GM12873 (cell line): ENCODE data around the gene MBNL2.

Experiments used
- TF ChIP-seq, protein P1 (sequence below): IDR thresholded peaks from 2 replicates; pipeline ENCODE4 v1.5.1; 2012; ENCODE audit warnings: low read depth, mild to moderate bottlenecking, moderate library complexity, low read length, control low read depth; ENCODE audit not compliant: insufficient read depth; ENCODE audit errors: missing control alignments

MBNL2 gene

DNA sequence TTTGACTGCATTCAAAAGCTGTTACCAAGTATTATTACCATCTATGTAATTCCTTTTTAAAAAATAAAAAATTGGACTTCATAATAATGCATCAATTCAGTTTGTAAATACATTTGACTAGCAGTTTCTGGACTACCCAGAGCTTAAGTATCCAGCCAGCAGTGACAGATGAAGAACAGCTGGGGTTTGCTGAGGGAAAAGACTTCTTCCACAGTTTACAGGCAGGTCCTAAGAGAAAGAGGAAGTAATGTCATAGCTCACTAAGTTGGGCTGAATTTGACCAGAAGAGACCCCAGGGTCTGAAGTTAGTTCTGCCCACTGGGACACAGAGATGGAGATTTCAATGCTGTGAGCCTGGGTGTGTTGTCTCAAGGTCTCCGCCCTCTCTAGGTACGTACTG is 96.4 kb downstream of the MBNL2 start:
- TF ChIP-seq, protein P1, sequence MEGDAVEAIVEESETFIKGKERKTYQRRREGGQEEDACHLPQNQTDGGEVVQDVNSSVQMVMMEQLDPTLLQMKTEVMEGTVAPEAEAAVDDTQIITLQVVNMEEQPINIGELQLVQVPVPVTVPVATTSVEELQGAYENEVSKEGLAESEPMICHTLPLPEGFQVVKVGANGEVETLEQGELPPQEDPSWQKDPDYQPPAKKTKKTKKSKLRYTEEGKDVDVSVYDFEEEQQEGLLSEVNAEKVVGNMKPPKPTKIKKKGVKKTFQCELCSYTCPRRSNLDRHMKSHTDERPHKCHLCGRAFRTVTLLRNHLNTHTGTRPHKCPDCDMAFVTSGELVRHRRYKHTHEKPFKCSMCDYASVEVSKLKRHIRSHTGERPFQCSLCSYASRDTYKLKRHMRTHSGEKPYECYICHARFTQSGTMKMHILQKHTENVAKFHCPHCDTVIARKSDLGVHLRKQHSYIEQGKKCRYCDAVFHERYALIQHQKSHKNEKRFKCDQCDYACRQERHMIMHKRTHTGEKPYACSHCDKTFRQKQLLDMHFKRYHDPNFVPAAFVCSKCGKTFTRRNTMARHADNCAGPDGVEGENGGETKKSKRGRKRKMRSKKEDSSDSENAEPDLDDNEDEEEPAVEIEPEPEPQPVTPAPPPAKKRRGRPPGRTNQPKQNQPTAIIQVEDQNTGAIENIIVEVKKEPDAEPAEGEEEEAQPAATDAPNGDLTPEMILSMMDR: no peak

- TF ChIP-seq, protein P1: no peak
Measured at GRCh38 chr13:97319113-97319720, 97.1 kb downstream of the MBNL2 start.

DNA sequence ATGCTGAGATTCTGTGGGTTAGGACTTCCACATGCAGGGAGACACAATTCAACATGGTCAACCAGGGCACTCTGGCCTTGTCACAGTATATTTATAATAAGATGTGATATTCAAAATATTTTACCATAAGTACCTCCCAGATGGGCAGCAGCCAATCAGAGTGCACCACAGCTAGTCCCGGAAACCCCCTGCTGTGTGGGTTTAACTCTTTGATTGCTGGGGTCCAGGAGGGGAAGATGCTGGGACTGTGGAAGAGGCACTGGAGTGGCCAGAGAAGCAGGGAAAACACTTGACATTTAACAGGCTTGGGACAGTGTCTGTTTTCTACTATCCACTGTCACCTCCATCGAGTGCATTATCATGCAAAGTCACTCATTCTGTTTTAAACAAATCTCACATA is 99.0 kb downstream of the MBNL2 start:
- TF ChIP-seq, protein P1: no peak

DNA sequence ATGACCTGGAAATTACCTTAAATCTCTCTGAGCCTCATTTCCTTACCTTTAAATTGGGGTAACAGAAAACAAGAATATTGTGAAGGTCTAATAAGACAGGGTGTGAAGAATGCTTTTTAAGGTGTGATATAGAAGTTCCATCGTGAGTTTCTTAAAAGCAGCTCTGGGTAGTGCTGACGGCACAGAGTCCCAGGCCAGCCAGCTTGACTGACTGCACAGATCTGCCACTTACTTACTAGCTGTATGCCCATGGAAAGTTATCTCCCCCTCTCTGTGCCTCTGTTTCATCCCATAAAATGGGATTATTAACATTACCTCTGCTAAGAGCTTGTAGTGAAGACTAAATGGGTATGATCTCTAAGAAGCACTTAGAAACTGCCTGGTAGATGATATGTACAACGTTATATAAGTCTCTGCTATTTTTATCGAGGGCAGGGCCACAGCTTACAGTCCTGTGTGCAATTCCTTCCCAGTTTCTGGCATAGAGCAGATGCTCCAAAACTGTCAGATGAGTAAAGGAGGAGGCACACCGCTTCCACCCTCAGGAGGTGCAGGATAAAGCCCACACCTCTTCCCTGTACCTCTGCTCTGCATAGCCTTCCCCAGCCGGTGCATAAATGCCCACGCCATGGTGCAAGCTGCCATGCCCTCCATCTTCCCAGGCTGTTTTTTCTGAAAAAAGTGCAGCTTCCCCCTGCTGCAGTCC is 99.6 kb downstream of the MBNL2 start:
- TF ChIP-seq, protein P1: no peak

DNA sequence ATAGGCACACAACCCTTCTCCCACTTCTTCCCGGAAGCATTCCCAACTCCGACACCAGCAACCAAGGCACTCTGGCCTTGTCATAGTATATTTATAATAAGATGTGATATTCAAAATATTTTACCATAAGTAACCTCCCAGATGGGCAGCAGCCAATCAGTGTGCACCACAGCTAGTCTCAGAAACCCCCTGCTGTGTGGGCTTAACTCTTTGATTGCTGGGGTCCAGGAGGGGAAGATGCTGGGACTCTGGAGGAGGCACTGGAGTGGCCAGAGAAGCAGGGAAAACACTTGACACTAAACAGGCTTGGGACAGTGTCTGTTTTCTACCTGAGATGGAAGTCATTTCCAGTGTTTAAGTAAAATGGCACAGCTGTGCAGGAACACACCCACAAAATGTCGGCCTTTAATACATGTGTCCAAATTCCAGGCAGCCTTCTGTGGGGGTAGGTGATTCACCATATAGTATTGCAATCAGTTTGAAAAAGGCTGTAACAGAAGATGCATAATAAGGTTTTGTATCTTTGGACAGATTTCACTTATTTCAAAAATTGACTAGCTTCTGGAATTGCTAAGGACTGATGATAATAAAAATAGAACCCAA is 100.7 kb downstream of the MBNL2 start:
- TF ChIP-seq, protein P1: no peak

DNA sequence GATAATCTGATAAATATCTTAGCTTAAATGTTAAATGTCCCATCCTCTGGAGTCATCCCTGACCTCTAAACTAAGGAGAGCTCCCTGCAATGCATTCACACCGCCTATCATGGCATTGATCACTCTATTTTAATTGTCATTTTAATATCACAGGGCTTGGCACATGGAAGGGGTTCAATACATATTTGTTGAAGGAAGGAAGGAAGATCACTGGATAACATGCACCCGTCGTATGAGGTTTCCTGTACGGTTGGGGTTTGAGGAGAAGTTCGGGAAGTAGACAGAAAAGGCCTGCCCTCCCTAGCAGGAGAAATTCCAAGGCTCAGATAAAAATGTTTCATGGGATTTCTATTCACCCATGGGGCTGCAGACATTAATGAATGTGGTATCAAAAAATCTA is 102.0 kb downstream of the MBNL2 start:
- TF ChIP-seq, protein P1: no peak

- TF ChIP-seq, protein P1: no peak
Measured at GRCh38 chr13:97325738-97326137, 103.6 kb downstream of the MBNL2 start.
